CD1c-positive myeloid dendritic cell (primary cell): Measurements from ENCODE around the gene EPPIN.

Experiments used
- DNase-seq: peaks from one replicate; pipeline ENCODE4 v3.0.0-alpha.2; 2016; ENCODE audit errors: extremely low spot score

EPPIN gene

DNA sequence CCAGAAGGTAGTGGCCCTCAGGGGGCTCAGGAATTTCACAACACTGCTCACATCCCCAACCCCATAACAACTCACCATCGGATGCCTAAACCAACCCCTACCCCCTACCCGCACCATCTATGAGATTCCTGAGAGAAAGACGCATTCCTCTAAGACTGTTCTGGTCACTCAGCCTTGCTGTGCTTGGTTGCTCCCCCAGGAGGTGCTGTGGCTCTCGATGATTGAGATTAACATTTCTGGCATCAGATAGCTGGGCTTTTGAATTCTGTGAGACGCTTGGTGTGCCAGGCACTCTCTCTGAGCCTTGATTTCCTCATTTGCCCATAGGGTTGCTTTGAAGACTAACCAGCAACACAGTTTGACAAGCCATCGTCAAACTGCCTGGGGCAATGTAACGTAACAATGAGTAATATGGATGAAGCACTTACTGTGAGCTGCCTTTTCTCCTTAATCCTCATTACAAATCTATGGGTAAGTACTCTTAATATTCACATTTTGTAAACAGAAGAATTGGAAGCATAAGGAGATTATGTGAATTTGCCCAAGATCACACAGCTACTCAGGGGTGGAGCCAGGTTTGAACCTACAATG lies 8.9 kb downstream of the EPPIN start:
- DNase-seq: no peak

DNA sequence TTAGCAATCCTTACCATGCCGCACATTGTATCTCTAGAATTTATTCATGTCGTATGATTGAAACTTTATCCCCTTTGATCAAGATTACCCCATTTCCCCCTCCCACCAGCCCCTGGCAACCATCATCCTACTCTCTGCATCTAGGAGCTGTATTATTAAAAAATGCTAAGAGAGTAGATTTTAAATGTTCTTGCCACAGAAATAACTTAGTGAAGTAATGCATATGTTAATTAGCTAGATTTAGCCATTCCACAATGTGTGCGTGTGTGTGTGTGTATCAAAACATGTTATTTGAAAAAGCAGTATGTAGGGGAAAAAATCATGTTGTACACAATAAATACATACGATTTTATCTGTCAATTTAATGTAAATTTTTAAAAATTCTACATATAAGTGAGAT lies 19.9 kb downstream of the EPPIN start:
- no peak for DNase-seq

GRCh38 chr20:45523821-45524220 lies 23.4 kb downstream of the EPPIN start:
- no peak for DNase-seq

DNA sequence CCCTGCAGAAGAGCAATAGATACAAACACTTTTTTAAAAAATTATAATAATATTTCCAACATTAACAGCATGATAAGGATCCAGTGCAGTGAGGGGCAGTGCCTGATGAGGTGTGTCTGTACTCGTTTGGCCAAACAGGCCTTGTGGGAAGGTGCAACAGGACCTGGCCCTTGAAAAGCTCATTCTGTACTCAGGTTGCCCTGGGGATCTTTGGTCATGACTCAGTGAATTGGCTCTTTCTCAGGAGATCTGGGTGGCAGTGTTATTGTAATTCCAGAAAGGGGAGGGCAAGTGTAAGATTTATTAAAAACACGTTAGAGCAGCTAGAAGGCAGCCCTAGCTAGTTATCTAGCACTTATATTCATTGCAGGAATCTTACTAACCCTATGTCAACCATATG lies 28.9 kb downstream of the EPPIN start:
- no peak for DNase-seq

DNA sequence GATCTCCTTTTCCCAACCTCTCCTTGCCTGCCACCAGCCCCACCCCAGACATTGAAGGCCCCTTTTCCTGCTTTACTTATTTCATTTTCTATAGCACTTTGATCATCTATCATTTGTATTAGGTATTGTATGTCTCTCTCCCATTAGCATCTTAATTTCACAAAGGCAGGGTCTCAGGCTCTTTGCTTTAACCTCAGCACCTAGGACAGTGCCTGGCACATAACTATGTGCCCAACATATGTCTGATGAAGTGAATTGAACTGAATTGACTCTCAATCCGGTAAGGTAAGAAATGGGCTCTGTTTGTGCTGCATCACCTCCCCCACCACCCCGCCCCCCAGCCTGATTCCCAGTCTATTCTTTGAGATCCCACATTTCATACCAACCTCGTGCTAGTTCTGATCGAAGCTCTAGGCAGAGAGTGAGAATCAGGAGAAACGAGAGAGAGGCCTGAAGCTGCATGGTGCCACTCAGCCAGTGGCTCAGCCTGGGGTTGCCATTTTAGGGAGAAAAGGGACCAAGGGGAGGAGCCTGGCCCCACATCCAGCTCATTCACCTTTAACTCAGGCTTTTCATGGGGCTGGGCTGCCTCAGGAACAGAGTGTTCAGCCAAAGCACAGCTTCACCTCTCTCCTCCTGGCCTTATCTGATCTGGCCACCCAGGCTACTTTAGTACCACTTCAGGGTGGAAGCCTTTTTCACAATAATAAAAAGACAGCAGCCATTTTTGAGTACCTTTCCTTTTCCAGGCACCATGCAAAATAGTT lies 31.9 kb downstream of the EPPIN start, which contains the start of gene SPINT3:
Gene SPINT3 (minus strand): TSS at position 476 of the 767 bp plus-strand sequence. CDS start 14 bp downstream, at position 462.
- no peak for DNase-seq

DNA sequence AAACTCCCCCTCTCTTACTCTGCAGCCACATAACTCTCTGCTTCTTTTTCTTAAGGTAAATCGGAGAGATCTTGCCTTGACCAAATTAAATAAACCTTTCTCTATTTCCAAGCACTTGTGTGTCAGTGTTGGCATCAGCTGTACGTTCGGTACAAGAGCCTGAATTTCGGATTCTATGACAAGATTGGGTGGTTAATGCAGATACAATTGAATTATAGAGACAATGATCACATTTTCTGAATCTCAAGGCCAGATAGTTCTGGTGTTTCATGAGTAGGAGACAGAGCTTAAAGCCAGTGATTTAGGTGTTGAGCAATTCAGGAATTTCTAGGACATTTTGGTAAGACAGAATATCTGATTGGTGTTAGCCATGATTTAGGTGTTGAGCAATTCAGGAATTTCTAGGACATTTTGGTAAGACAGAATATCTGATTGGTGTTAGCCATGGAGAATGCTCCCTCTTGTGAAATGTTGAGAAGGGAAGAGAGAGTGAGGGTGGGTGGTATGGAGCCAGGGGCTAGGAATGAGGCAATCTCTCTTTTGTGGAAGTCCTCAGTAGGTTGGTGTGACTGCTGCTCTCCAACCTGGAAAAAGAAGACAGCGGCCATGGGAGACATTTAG lies 36.8 kb downstream of the EPPIN start:
- DNase-seq: no peak

GRCh38 chr20:45509091-45509490 lies 38.1 kb downstream of the EPPIN start:
- no peak for DNase-seq

DNA sequence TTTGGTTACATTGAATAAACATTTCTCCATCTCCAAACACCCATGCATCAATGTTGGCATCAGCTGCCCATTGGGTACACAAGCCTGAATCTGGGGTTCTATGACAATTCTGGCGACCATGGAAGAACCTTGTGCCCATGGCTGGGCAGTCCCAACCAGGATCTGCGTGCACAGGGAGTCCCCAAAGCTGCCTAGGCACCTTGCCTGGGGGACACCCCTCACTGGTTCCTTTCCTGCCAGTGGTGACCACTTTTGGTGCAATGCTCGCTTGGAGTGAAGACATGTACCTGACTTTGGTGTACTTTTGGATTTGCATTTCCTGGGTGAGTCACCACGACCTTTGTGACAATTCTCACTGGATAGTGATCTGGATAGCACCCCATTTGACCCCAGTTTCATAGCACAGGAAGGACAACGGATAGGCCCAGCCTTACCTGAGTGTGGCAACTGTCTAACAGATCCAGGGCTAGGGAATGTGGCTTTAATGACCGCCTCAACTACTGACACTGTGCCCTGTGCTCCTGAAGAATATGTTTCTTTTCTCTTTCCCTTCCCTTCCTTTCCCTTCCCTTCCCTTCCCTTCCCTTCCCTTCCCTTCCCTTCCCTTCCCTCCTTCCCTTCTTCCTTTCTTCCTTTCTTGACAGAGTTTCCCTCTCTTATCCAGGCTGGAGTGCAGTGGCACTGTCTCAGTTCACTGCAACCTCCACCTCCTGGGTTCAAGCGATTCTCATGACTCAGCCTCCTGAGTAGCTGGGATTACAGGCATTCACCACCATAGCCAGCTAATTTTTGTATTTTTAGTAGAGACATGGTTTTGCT lies 38.9 kb downstream of the EPPIN start:
- no peak for DNase-seq

- DNase-seq: no peak
Measured at GRCh38 chr20:45507011-45507820, 40.0 kb downstream of the EPPIN start.

DNA sequence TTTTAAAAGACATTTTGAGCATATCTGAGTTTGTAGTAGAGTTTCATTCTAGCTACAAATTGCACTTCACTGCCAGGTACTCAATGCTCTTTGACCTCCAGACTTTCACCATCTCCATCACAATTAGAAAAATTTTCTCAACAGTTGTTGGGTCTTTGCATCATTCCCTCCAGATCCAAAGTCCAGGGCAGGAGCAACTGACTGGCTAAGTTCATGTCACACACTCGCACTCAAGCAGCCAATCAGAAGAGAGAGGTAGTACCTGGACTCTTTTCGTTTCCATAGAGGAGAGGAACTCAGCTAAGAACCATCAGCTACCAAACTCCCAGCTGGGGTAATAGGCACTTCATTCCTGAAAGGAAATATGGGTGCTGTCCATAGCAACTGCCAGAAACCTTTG lies 40.8 kb downstream of the EPPIN start:
- no peak for DNase-seq

- no peak for DNase-seq
Measured at GRCh38 chr20:45503403-45503802, 43.8 kb downstream of the EPPIN start.

DNA sequence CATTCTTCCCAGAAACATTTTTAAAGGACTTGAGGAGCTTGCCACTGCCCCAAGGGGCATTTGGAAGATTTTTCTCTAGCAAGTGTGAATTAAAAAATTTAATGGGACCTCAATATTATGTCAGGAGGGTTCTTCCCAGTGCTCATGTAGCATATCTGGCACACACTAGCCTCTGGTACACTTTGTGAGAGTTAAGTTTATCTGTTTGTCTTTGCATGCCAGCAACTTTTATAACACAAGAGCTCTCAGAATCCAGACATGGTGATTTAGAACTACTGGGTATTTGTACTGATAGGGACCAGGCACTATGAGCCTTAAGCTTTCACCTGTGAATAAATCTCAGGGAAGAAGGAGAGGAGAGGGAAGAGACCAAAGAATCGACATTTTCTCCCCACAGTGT lies 44.6 kb downstream of the EPPIN start:
- no peak for DNase-seq

GRCh38 chr20:45501600-45501999 lies 45.6 kb downstream of the EPPIN start:
- no peak for DNase-seq

- DNase-seq: no peak
Measured at GRCh38 chr20:45500022-45500421, 47.2 kb downstream of the EPPIN start.

GRCh38 chr20:45497971-45498494 lies 49.2 kb downstream of the EPPIN start:
- DNase-seq: no peak

DNA sequence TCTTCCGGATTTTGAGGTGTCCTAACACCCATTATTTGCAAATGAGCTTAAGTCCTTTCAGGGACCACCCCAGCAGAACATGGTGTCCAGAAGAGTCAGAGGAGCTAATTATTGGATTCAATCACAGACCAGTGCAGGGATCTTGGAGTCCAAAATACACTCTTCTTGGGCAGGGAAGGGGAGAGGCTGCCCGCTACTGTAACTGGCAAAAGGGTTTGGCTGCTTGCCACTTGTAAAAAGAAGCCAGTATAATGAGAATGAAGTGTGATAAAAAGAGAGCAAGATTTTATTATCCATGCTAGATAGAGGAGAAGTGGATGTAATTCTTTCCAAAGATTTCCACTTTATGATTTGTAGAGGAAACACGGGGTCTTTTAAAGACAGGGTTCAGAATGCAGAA lies 51.0 kb downstream of the EPPIN start:
- no peak for DNase-seq

DNA sequence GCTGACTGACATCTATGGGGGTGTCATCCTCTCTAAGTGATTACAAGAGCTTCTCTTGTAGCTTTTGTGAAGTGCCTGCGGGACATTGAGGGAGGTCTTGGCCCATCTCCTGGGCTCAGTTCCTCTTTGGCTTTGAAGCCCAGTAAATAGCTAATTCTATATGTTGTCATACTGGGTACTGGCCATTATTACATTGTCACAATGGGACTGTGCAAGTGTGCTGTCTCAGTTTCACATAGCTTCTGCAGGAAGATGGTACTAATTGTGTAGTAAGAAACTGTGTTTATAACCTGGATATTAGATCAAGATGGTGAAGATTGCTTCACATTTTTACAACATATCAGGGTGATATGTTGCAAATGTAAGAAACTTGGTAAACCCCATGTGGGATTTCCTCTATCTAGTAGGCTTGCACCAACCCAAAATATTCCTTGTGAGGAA lies 51.7 kb downstream of the EPPIN start:
- DNase-seq: peak; percentile 46
